Measurements from ENCODE around the gene CEND1. TPM values are rescaled to one million over a fixed set of nuclear protein-coding genes. Genes with fewer than 3 reads are reported as not detected.

The CEND1 gene
- polyA plus RNA-seq, 1 donor (not counting 4 experiments of a cell fraction or from before 2014, with no cell fraction given), result not detected

DNA sequence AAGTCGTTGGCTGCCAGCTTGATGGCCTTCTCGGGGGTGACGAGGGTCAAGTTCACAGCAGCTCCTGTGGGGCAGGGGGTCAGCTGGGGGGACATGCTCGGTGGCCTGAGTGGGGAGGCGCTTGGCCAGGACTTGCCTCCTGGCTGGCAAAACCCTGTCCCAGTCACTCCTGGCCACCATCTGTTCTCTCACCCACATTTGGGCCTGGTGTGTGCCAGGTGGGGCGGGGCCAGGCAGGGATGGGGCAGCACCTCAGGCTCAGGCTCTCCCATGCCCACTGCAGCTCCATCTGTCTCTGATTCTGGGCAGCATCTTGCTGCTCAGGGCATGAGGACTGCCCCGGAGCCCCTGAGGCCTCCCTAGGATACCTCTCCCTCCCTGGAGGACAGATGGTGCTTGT is 3.7 kb upstream of the CEND1 start:
- FAIRE-seq (no peak), DNase-seq (ENCODE audit: low read depth, low spot score) (no peak)
- peaks cover 8% of the 10 kb centered on the region for H3K27me3 ChIP-seq (ENCODE audit: control insufficient read depth, extremely low read depth, insufficient read depth, low read length)
- no peak overlapping the region for H3K27ac ChIP-seq (ENCODE audit: control insufficient read depth, insufficient read depth, low read length)
- TF ChIP-seq, protein P1, sequence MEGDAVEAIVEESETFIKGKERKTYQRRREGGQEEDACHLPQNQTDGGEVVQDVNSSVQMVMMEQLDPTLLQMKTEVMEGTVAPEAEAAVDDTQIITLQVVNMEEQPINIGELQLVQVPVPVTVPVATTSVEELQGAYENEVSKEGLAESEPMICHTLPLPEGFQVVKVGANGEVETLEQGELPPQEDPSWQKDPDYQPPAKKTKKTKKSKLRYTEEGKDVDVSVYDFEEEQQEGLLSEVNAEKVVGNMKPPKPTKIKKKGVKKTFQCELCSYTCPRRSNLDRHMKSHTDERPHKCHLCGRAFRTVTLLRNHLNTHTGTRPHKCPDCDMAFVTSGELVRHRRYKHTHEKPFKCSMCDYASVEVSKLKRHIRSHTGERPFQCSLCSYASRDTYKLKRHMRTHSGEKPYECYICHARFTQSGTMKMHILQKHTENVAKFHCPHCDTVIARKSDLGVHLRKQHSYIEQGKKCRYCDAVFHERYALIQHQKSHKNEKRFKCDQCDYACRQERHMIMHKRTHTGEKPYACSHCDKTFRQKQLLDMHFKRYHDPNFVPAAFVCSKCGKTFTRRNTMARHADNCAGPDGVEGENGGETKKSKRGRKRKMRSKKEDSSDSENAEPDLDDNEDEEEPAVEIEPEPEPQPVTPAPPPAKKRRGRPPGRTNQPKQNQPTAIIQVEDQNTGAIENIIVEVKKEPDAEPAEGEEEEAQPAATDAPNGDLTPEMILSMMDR (optimal IDR thresholded peaks at IDR 0.05 in 1 of 3, IDR thresholded peaks at IDR 0.05 in 1 of 3, conservative IDR thresholded peaks at IDR 0.05 in 1 of 3; ENCODE audit: extremely low read depth in 1 of 3, insufficient read depth in 2 of 3, low read length in 3 of 3), result no peak
- TF ChIP-seq EZH2 (IDR thresholded peaks at IDR 0.05; ENCODE audit: low read length), result no peak
- no peak overlapping the region for H3K4me3 ChIP-seq (ENCODE audit: control insufficient read depth in 2 of 3, extremely low read depth in 1 of 3, insufficient read depth in 2 of 3, low read depth in 1 of 3, low read length in 3 of 3)
- peaks cover 8 to 11% of the 10 kb centered on the region in 2 experiments for H3K36me3 ChIP-seq (ENCODE audit: control insufficient read depth in 2 of 2, extremely low read depth in 1 of 2, insufficient read depth in 2 of 2, low read length in 2 of 2)
- H2AFZ ChIP-seq (ENCODE audit: control insufficient read depth, low read length), result no peak overlapping the region
- no peaks in the 10 kb centered on the region for H3K9me1 ChIP-seq (ENCODE audit: control insufficient read depth, extremely low read depth, insufficient read depth, low read length)
- H3K9me3 ChIP-seq (ENCODE audit: control insufficient read depth, low read depth, low read length), result no peaks in the 10 kb centered on the region
- no peaks in the 10 kb centered on the region for H4K20me1 ChIP-seq (ENCODE audit: control insufficient read depth, extremely low read depth, insufficient read depth, low read length)
- no peak overlapping the region for H3K9ac ChIP-seq (ENCODE audit: control insufficient read depth, extremely low read depth, insufficient read depth, low read length)
- dilution Hi-C loops (cut with MboI; ENCODE audit: extremely low pct_ligation_motif_present, low sequenced_read_pairs), result no loop called here
- no peak overlapping the region for H3K4me2 ChIP-seq (ENCODE audit: control insufficient read depth, extremely low read depth, insufficient read depth, low read depth, low read length)
- H3K79me2 ChIP-seq (ENCODE audit: control insufficient read depth, insufficient read depth, low read length), result no peaks in the 10 kb centered on the region
- peaks cover 17% of the 10 kb centered on the region for H3K4me1 ChIP-seq (ENCODE audit: control insufficient read depth, extremely low read depth, insufficient read depth, low read length)

DNA sequence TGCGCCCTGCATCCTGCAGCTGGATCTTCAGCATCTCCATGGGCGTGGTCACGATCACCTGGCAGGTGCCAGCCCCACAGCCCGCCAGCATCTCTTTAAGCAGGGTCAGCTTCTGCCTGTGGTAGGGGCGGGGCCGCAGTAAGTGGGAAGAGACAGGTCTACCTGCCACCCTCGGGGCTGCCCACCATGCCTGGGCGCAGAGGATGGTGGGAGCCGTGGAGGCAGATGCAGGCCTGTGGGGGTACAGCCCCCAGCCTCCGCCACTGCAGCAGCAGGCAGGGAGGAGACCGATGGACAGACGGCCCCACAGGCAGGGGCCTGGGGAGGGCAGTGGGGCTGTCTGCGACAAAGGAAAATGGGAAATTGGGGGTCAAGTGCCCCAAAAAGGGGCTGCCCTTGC is 3.0 kb upstream of the CEND1 start:
- H3K36me3 ChIP-seq (ENCODE audit: control insufficient read depth in 2 of 2, extremely low read depth in 1 of 2, insufficient read depth in 2 of 2, low read length in 2 of 2), result peaks cover 8 to 11% of the 10 kb centered on the region in 2 experiments
- peaks cover 15% of the 10 kb centered on the region for H3K4me1 ChIP-seq (ENCODE audit: control insufficient read depth, extremely low read depth, insufficient read depth, low read length)
- no peak overlapping the region for H3K4me2 ChIP-seq (ENCODE audit: control insufficient read depth, extremely low read depth, insufficient read depth, low read depth, low read length)
- no peak for FAIRE-seq
- no peak overlapping the region for H3K9ac ChIP-seq (ENCODE audit: control insufficient read depth, extremely low read depth, insufficient read depth, low read length)
- no peaks in the 10 kb centered on the region for H3K79me2 ChIP-seq (ENCODE audit: control insufficient read depth, insufficient read depth, low read length)
- H4K20me1 ChIP-seq (ENCODE audit: control insufficient read depth, extremely low read depth, insufficient read depth, low read length), result no peaks in the 10 kb centered on the region
- H3K4me3 ChIP-seq (ENCODE audit: control insufficient read depth in 2 of 3, extremely low read depth in 1 of 3, insufficient read depth in 2 of 3, low read depth in 1 of 3, low read length in 3 of 3), result no peak overlapping the region
- no peak for DNase-seq (ENCODE audit: low read depth, low spot score)
- H2AFZ ChIP-seq (ENCODE audit: control insufficient read depth, low read length), result no peak overlapping the region
- H3K27ac ChIP-seq (ENCODE audit: control insufficient read depth, insufficient read depth, low read length), result no peak overlapping the region
- dilution Hi-C loops (cut with MboI; ENCODE audit: extremely low pct_ligation_motif_present, low sequenced_read_pairs), result no loop called here
- no peak for TF ChIP-seq EZH2 (IDR thresholded peaks at IDR 0.05; ENCODE audit: low read length)
- TF ChIP-seq, protein P1 (optimal IDR thresholded peaks at IDR 0.05 in 1 of 3, IDR thresholded peaks at IDR 0.05 in 1 of 3, conservative IDR thresholded peaks at IDR 0.05 in 1 of 3; ENCODE audit: extremely low read depth in 1 of 3, insufficient read depth in 2 of 3, low read length in 3 of 3), result no peak
- no peaks in the 10 kb centered on the region for H3K9me3 ChIP-seq (ENCODE audit: control insufficient read depth, low read depth, low read length)
- no peaks in the 10 kb centered on the region for H3K9me1 ChIP-seq (ENCODE audit: control insufficient read depth, extremely low read depth, insufficient read depth, low read length)
- peaks cover 8% of the 10 kb centered on the region for H3K27me3 ChIP-seq (ENCODE audit: control insufficient read depth, extremely low read depth, insufficient read depth, low read length)

Data from keratinocyte (primary cell).